B cell (primary cell): ENCODE data around the gene AP2M1. TPM values are rescaled to one million over a fixed set of nuclear protein-coding genes. Genes with fewer than 3 reads are reported as not detected.

Experiments
- ATAC-seq: fragments of 200-7000 bp; cut with Tn5 transposase; one replicate; pipeline ENCODE4 v1.10.0; 2021; ENCODE audit warnings: low read depth, mild to moderate bottlenecking, moderate number of reproducible peaks, moderate library complexity
- CTCF ChIA-PET: fragments of 350-600 bp; sonication (Branson Sonifier 250); formaldehyde crosslinking; loops from one replicate; lab custom pipeline; 2021; ENCODE audit warnings: antibody characterized with exemption, inconsistent platforms; lab: Charles Lee
- POLR2A ChIA-PET: fragments of 350-600 bp; sonication (Branson Sonifier 250); formaldehyde crosslinking; loops from one replicate; lab custom pipeline; 2021; ENCODE audit warnings: antibody characterized with exemption; lab: Charles Lee
- DNase-seq: peaks from one replicate; pipeline ENCODE4 v3.0.0; 2013
- H2AFZ ChIP-seq: 2 replicates; pipeline ENCODE4 v1.6.1; 2012; ENCODE audit warnings: mild to moderate bottlenecking, low read depth, low read length; ENCODE audit not compliant: insufficient read depth, poor library complexity, severe bottlenecking
- H3K27ac ChIP-seq, 2 donors: 1 replicate in 1 of 2; 2 replicates in 1 of 2; pipeline ENCODE4 v1.5.1; 2012 to 2013; ENCODE audit warnings: low read length in 2 of 2, mild to moderate bottlenecking in 2 of 2, moderate library complexity in 1 of 2
- H3K27me3 ChIP-seq, 4 experiments: fragments of 200-600 bp in 1 of 4; sonication (generic) in 1 of 4; replicated peaks in 1 of 4; 1 replicate in 2 of 4; 2 replicates in 2 of 4; pipeline versions ENCODE4 v1.6.1 to v1.7.0; 2013 to 2016; ENCODE audit warnings: low read length in 3 of 4, mild to moderate bottlenecking in 2 of 4, mixed read lengths in 1 of 4, moderate library complexity in 1 of 4; ENCODE audit not compliant: insufficient read depth in 4 of 4, control insufficient read depth in 3 of 4; ENCODE audit errors: control extremely low read depth in 1 of 4
- H3K36me3 ChIP-seq, 2 experiments: replicated peaks in 1 of 2; 1 replicate in 1 of 2; 2 replicates in 1 of 2; pipeline versions ENCODE4 v1.6.1 to v1.7.1; 2013; ENCODE audit warnings: low read length in 1 of 2; ENCODE audit not compliant: insufficient read depth in 2 of 2, control insufficient read depth in 1 of 2; ENCODE audit errors: control extremely low read depth in 1 of 2, extremely low read depth in 1 of 2
- H3K4me1 ChIP-seq, 2 donors: fragments of 200-600 bp in 1 of 2; sonication (generic) in 1 of 2; 1 replicate in 1 of 2; 2 replicates in 1 of 2; pipeline versions ENCODE4 v1.5.1 to v1.6.1; 2013 to 2017; ENCODE audit warnings: low read length in 2 of 2; ENCODE audit not compliant: control insufficient read depth in 2 of 2, insufficient read depth in 2 of 2
- H3K4me2 ChIP-seq: replicated peaks from 2 replicates; pipeline ENCODE3; 2012; ENCODE audit warnings: mild to moderate bottlenecking, low read depth, low read length; ENCODE audit not compliant: poor library complexity, severe bottlenecking
- H3K4me3 ChIP-seq, 5 experiments: fragments of 200-600 bp in 1 of 5; sonication (generic) in 1 of 5; 1 replicate in 3 of 5; 2 replicates in 2 of 5; pipeline versions ENCODE4 v1.5.1 to v1.7.0; 2011 to 2016; ENCODE audit warnings: low read length in 4 of 5, mild to moderate bottlenecking in 4 of 5, low read depth in 2 of 5, control low read depth in 1 of 5, moderate library complexity in 1 of 5; ENCODE audit not compliant: insufficient read depth in 1 of 5; ENCODE audit errors: control extremely low read depth in 1 of 5, extremely low read depth in 1 of 5
- H3K79me2 ChIP-seq: fragments of 200-600 bp; sonication (generic); one replicate; pipeline ENCODE4 v1.6.0; 2016; ENCODE audit warnings: low read length; ENCODE audit not compliant: control insufficient read depth, insufficient read depth
- H3K9ac ChIP-seq: fragments of 200-600 bp; sonication (generic); 2 replicates; pipeline ENCODE4 v1.6.1; 2017; ENCODE audit warnings: mild to moderate bottlenecking, low read length, moderate library complexity
- H3K9me3 ChIP-seq, 3 donors: one replicate each; pipeline versions ENCODE4 v1.6.1 to v1.7.1; 2013; ENCODE audit warnings: low read length in 2 of 3; ENCODE audit not compliant: control insufficient read depth in 2 of 3, insufficient read depth in 1 of 3; ENCODE audit errors: control extremely low read depth in 1 of 3
- H4K20me1 ChIP-seq: 2 replicates; pipeline ENCODE4 v1.6.0; 2012; ENCODE audit warnings: mild to moderate bottlenecking, low read length; ENCODE audit not compliant: insufficient read depth, control insufficient read depth, poor library complexity, severe bottlenecking
- H3K27ac Mint-ChIP-seq: one replicate; pipeline ENCODE4 v1.8.0; 2021; ENCODE audit warnings: mixed read lengths
- H3K27me3 Mint-ChIP-seq: one replicate; pipeline ENCODE4 v1.8.0; 2021; ENCODE audit warnings: mixed read lengths
- H3K4me1 Mint-ChIP-seq: one replicate; pipeline ENCODE4 v1.8.0; 2021; ENCODE audit warnings: mixed read lengths
- H3K4me3 Mint-ChIP-seq: one replicate; pipeline ENCODE4 v1.8.0; 2021; ENCODE audit warnings: mixed read lengths
- H3K9me3 Mint-ChIP-seq: one replicate; pipeline ENCODE4 v1.8.0; 2022; ENCODE audit warnings: mixed read lengths; ENCODE audit not compliant: insufficient read depth
- CTCF ChIP-seq: fragments of 200-600 bp; IDR thresholded peaks from one replicate; pipeline ENCODE4 v1.8.0; 2022; ENCODE audit warnings: antibody characterized with exemption, mild to moderate bottlenecking
- EZH2 ChIP-seq: IDR thresholded peaks from 2 replicates; pipeline ENCODE4 v1.6.1; 2012; ENCODE audit warnings: borderline replicate concordance, low read depth, mild to moderate bottlenecking, moderate library complexity, low read length; ENCODE audit not compliant: insufficient read depth, poor library complexity, severe bottlenecking
- WGBS: methylation state at CpG from one replicate; pipeline ENCODE4 v1.1.5; 2013; ENCODE audit warnings: missing lambda C conversion rate; ENCODE audit not compliant: insufficient coverage; 5-methylcytosine and 5-hydroxymethylcytosine counted together
- intact Hi-C: fragments of 100-400 bp; cut with micrococcal nuclease; formaldehyde crosslinking; loops from one replicate; pipeline ENCODE4 v1.10.0; 2022
- polyA plus RNA-seq: library from polyadenylated mRNA; depleted of rRNA; stranded (reverse); fragments of >200 nt; gene quantifications from 2 replicates; pipeline ENCODE4 v1.2.3, GENCODE V29; 2012
- total RNA-seq, 2 donors: library from RNA; stranded (reverse); fragments of 120-200 nt in 1 of 2; gene quantifications; 1 replicate in 1 of 2; 2 replicates in 1 of 2; pipeline versions ENCODE4 v1.2.3 to v1.2.4, GENCODE V29; 2013 to 2022

AP2M1 gene
- total and polyA plus RNA-seq, 2 donors (not counting 1 experiment from before 2014, with no cell fraction given): 171 to 207 TPM

- POLR2A ChIA-PET: no interaction called here
- intact Hi-C loops: no loop called here
- no peak overlapping the region for H3K4me3 ChIP-seq
- WGBS: 67% methylated on average over 2 of the region's 3 CpGs
- ATAC-seq (no peak), DNase-seq (no peak)
- H3K9me3 ChIP-seq: no peaks in the 10 kb centered on the region
- peaks cover 35% of the 10 kb centered on the region for H3K27me3 Mint-ChIP-seq
- H3K79me2 ChIP-seq: no peaks in the 10 kb centered on the region
- no peak overlapping the region for H3K4me2 ChIP-seq
- CTCF ChIA-PET: no interaction called here
- H3K27ac Mint-ChIP-seq: no peak overlapping the region
- peaks cover 0 to 35% (median 15%) of the 10 kb centered on the region in 4 experiments for H3K27me3 ChIP-seq
- no peaks in the 10 kb centered on the region for H3K9me3 Mint-ChIP-seq
- H2AFZ ChIP-seq: no peak overlapping the region
- peaks cover 7% of the 10 kb centered on the region for H3K4me1 Mint-ChIP-seq
- peaks cover 4 to 5% of the 10 kb centered on the region in 2 donors for H3K4me1 ChIP-seq
- no peak overlapping the region for H3K4me3 Mint-ChIP-seq
- H4K20me1 ChIP-seq: no peaks in the 10 kb centered on the region
- TF ChIP-seq EZH2: no peak
- TF ChIP-seq CTCF: no peak
- H3K9ac ChIP-seq: no peak overlapping the region
- H3K27ac ChIP-seq: no peak overlapping the region
- H3K36me3 ChIP-seq: no peaks in the 10 kb centered on the region
These were observed 49.3 kb downstream of the AP2M1 start for GRCh38 chr3:184223946-184224345.

GRCh38 chr3:184227481-184227935 is 52.9 kb downstream of the AP2M1 start:
- H2AFZ ChIP-seq: no peak overlapping the region
- DNase-seq: peak; percentile 69
- ChIA-PET POLR2A (interaction anchor here (0.6 kb wide), 2 partner anchors 10 to 332 kb away, joined by 3 to 6 read pairs; no protein-coding TSS in a partner anchor), CTCF (interaction anchor here (0.8 to 3.4 kb wide), 34 partner anchors 9 to 343 kb away, joined by 3 to 23 read pairs (median 4); partner anchors contain the start of genes ABCC5, ABCF3, ALG3 and DVL3)
- H3K27me3 ChIP-seq: peaks cover 0 to 58% (median 32%) of the 10 kb centered on the region in 4 experiments
- TF ChIP-seq EZH2 (no peak), CTCF (peak; percentile 95)
- peak; percentile 39 for ATAC-seq
- Mint-ChIP-seq H3K27ac (no peak overlapping the region), H3K4me3 (peak overlapping the region; percentile 35), H3K9me3 (no peaks in the 10 kb centered on the region), H3K4me1 (peaks cover 20% of the 10 kb centered on the region), H3K27me3 (peaks cover 46% of the 10 kb centered on the region)
- peaks cover 0 to 3% (median 0%) of the 10 kb centered on the region in 3 donors for H3K9me3 ChIP-seq
- no peak overlapping the region for H3K4me2 ChIP-seq
- H4K20me1 ChIP-seq: no peaks in the 10 kb centered on the region
- no peak overlapping the region for H3K27ac ChIP-seq
- H3K4me1 ChIP-seq: peaks cover 15 to 25% of the 10 kb centered on the region in 2 donors
- no peaks in the 10 kb centered on the region for H3K36me3 ChIP-seq
- intact Hi-C loops: loop anchor here (1.0 to 5.0 kb wide), 3 partner anchors 23 to 90 kb away; partner anchors contain the start of gene EIF2B5
- no peak overlapping the region for H3K4me3 ChIP-seq
- no peak overlapping the region for H3K9ac ChIP-seq
- 8% methylated on average over 1 of the region's 2 CpGs for WGBS
- H3K79me2 ChIP-seq: no peaks in the 10 kb centered on the region
